Fibroblast of villous mesenchyme (primary cell): ENCODE results near the gene LRRN4. TPM values are rescaled to one million over a fixed set of nuclear protein-coding genes. Genes with fewer than 3 reads are reported as not detected.

Experiments used
- DNase-seq: peaks from one replicate; pipeline ENCODE4 v3.0.0-alpha.2; 2010; ENCODE audit warnings: low read depth
- H3K4me3 ChIP-seq: 2 replicates; pipeline ENCODE4 v1.5.1; 2011; ENCODE audit warnings: low read depth, mild to moderate bottlenecking, low read length
- CTCF ChIP-seq: IDR thresholded peaks from 2 replicates; pipeline ENCODE4 v1.5.1; 2012; ENCODE audit warnings: low read depth, mild to moderate bottlenecking, low read length; ENCODE audit not compliant: insufficient read depth
- small RNA-seq: library from RNA; depleted of rRNA; stranded (forward); fragments of <200 nt; gene quantifications from one replicate; pipeline ENCODE3, GENCODE V24; 2012
- total RNA-seq: library from RNA; depleted of rRNA; stranded (reverse); fragments of >200 nt; gene quantifications from 2 replicates; pipeline ENCODE4 v1.2.3, GENCODE V29; 2012

The LRRN4 gene
- total RNA-seq, 1 donor: not detected

- TF ChIP-seq CTCF: no peak
- no peak overlapping the region for H3K4me3 ChIP-seq
- peak; percentile 26 for DNase-seq
Measured at GRCh38 chr20:5996765-5997164, 57.1 kb downstream of the LRRN4 start.

- TF ChIP-seq CTCF: no peak
- no peak overlapping the region for H3K4me3 ChIP-seq
- DNase-seq: peak; percentile 79
Measured at GRCh38 chr20:5991623-5992441, 62.0 kb downstream of the LRRN4 start.

GRCh38 chr20:5990946-5991345 is 62.9 kb downstream of the LRRN4 start:
- TF ChIP-seq CTCF: no peak

More at GRCh38 chr20:5990946-5991345, 62.9 kb downstream of the LRRN4 start:
- peak; percentile 32 for DNase-seq
- no peak overlapping the region for H3K4me3 ChIP-seq

Small RNAs within 50 kb of the gene (small RNA-seq; reads per million reads assigned to genes)
- not detected for gene RN7SL498P

Other genes with a start within 250 kb of the LRRN4 start
- gene CHGB, start 142.6 kb downstream of the LRRN4 start, total RNA-seq: under 0.01 and 0.43 TPM in 2 replicates
- gene TRMT6, start 103.5 kb downstream of the LRRN4 start, total RNA-seq: 6.8 and 9.9 TPM in 2 replicates
- gene MCM8, start 103.4 kb downstream of the LRRN4 start, total RNA-seq: 8.4 and 13.0 TPM in 2 replicates
- gene CRLS1, start 47.9 kb downstream of the LRRN4 start, total RNA-seq: 39.6 and 61.7 TPM in 2 replicates
- 4.3 and 4.5 TPM in 2 replicates for gene FERMT1, start 69.0 kb upstream of the LRRN4 start, total RNA-seq